ENCODE measurements around the gene PRKG1.

PRKG1 gene

DNA sequence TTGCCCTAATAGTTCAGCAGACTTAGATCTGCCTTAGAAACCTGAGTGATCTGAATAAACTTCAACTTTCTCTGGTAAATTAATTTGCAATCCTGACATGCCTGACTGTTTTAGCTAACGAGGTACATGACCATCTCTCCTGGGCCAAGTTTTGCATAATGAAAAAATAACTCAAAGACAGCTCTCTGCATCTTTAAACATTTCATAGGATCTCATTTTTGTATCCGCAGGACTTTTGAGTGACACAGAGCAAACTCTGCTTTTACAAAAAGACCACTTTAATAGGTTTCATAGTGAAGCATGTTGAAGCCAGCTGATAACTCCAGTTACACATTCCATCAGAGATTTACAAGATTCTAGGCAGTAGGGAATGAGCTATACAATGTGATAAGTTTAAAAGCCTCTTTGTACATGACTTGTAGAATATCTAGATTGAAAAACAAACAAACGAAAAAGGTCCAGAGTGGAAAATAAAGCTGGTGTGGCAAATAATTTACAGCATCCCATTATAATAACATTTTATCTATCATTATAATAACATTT lies 2.1 kb downstream of the PRKG1 start:
- no peak for DNase-seq (ENCODE audit: low spot score)

DNA sequence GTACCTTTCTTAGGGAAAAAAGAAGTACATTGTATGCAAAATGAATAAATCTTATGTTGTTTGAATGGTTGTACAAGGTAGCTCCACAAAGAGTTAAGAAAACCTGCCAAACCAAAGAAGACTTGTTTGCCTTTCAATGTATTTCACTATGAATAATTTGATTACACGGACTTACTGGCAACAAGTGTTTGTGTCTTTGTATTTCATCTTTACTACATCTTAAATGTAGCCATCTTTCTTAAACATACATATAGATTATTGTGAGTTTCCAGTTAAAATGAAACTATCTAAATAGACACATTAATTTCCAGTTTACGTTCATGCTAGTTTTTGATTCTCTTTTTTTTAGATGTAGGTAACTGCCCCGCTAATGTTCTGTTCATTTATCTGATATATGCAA lies 2.8 kb downstream of the PRKG1 start:
- DNase-seq (ENCODE audit: low spot score), result no peak

DNA sequence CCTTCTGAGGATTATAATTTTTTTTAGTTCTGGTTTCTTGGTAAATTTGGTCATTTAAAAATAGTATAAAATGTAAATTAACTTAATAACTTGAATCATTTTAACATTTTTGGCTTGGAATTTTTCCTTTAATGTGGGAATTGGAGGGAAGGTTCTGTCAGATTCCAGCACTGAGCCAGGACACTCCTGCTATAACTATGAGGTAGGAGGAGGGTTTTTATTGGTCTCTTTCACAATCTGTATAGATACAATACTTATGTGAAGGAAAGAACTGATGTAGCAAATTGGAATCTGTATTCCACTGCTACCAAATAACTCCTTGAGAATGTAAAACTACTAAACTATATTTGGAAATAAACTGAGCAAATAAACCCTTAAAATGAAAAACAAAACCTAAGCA lies 3.2 kb downstream of the PRKG1 start:
- no peak for DNase-seq (ENCODE audit: low spot score)

DNA sequence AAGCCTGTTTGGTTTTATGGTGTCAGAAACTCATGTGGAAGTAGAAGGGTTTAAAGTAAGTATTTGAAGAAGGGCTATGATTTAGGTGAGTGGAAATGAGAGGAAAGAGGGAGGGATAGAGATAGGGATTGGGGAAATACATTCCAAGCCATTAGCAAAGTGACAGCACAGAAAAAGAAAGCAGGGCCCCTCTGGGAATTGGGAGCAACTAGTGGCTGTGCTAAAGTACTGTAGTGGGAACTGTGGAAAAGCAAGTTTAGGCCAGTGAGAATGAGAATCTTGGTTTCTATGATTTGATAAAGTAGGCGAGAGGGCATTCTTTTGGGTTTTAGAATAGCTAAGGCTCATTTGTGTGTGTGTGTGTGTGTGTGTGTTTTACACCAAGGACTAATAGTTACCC lies 5.0 kb downstream of the PRKG1 start:
- DNase-seq (ENCODE audit: low spot score), result no peak

DNA sequence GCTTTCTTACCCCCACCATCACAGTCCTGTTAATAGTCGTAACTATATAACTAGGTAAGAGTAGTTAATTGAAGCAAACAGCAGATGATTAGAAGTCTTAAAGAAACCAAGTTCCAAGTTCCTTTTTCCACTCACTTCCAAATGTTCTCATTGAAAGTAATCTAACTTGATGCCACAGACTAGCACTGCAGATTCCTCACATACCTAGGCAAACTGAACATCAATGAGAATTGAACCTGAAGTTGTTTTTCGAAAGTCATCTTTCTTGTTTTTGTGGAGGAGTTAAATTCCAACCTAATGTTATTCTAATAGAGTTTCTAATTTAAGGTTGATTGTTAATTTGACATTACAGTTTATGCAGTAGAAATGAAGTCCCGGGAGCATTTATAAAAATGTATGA lies 5.5 kb downstream of the PRKG1 start:
- no peak for DNase-seq (ENCODE audit: low spot score)

DNA sequence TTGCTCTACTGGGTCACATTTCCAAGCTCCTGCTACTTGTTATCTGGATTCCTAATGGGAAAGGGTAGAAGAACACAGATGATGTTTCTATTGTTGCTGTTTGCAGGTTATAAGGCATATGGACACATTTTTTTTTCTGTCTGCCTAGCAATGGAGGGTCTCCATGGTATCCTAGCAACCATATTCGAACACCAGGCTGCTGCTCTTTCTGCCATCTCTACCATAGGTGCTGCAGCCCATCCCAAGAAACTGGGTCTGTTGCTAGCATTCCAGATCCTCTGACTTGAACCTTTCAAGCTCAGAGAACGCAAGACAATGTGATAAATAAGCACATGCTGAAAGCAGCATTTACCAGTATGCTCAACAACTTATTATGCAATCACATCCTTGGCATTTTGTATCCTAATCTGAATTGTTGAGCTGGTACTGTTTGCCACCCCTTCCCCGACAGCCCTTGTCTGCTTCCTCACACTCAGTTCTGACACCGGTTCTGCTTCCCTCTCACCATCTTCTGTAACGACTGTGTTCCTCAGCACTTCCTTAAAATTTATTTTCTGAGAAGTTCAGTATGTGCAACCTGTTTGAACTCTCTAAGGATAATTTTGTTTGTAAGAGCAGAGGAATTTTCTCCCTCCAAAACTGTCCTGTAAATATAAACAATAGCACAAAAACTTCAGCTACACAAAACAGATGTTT lies 6.2 kb downstream of the PRKG1 start:
- no peak for DNase-seq (ENCODE audit: low spot score)

DNA sequence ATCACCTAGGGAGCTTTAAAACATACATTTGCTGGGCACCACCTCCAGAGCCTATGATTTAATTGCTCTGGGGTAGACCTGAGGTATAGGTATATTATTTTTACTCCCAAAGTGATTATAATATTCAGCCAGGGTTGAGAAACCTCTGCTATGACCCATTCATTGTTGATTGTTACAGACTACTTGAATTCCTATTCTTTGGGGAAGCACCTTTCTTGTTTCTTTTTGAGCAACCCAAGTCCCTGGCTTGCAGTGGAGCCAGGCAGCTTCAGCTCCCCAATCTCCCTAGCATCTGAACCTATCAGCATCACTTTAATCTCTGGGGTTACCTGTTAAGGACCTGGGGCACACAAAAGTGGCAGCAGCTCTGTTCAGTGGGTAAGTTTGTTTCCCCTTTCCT lies 8.6 kb downstream of the PRKG1 start:
- no peak for DNase-seq (ENCODE audit: low spot score)

DNA sequence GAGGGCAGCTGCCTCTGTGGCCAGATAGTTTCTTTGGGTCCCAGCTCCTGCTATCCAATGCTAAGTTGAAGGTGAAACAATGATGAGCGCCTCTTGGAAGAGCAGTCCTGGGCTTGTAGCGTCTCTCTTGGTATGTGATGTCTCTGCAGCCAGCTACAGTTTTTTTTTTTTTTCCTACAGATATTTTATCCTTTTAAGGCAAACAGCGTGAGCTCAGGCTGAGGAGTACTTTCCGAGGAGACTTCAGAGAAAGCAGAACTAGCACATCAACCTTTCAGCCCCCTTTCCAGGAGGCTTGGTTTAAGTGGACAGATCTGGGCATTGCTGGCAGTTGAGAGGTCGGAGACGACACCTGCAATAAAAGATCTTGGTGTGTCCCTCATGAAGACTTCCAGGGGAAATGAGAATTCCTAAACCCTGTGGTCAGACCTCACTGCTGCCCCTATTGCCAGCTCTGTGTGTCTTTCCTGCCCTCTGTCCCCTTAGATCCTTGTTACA lies 9.1 kb downstream of the PRKG1 start:
- peak; percentile 26 for DNase-seq (ENCODE audit: low spot score)

DNA sequence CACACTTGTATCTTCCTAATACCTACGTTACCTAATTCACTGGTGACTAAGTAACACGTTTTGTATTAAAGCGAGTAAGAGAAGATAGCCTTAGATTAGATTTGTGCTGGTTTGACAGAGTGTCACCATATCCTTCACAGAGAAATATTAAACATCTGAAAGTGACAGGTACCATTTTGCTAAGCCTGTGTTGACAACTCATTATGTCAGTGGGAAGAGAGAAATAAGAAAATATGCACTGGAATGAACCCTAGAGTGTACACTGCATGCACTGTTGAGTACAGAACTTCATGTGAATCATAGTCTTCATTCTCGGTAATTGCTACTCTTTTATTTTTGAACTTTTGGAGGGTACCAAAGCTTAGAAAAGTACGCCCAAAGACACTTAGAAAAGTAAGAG lies 10.9 kb downstream of the PRKG1 start:
- DNase-seq (ENCODE audit: low spot score), result no peak

DNA sequence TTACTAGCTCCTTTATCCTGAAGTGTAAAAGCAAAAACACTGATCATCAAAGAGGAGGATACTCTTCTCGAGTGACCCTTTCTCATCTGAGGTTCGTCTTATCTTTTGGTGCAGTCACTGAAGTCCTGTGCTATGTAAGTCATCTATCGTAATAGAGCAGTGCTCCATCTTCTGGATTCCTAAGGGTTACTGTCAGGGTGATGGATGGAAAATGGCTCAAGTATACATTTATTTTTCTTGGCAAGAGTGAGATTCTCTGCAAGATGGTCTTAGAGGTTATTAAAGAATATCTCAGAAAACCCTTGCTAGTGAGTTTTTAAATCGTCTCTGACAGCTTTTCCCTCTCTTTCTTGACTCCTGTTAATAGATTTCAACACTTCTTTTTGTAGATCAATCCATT lies 12.4 kb downstream of the PRKG1 start:
- DNase-seq (ENCODE audit: low spot score), result no peak

DNA sequence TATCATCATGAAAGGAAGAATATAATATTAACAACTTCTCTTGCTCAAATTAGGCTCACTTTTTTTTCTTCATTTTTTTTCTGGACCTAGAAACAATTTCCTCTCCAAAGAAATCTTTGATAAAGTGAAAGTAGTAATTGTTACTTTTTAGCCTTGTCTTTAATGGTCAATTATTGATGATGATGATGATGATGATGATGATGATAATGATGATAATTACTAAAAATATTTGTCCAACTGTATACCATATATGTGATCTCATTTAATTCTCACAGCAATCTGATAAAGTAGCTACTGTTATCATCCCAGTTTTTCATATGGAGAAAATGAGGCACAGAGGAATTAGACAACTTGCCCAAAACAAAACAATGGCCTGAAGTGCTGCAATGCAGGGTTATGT lies 12.8 kb downstream of the PRKG1 start:
- DNase-seq (ENCODE audit: low spot score), result no peak

DNA sequence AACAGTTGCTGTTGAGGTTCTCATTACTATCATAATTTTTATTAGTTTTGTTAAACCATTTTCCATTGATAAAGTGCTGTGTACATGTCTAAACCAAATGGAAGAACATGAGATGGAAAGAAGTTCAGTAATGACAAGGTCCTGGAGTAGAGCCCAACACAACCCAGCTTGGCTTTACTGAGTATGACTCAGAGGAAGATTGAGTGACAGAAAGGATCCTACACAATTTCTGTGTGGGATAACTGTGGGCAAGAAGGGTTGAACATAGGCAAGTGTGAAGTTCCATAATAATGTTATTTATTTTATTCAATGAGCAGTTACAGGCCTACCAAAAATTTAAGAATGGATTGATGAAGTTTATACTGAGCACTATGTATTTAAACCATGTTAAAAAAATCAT lies 15.9 kb downstream of the PRKG1 start:
- no peak for DNase-seq (ENCODE audit: low spot score)

DNA sequence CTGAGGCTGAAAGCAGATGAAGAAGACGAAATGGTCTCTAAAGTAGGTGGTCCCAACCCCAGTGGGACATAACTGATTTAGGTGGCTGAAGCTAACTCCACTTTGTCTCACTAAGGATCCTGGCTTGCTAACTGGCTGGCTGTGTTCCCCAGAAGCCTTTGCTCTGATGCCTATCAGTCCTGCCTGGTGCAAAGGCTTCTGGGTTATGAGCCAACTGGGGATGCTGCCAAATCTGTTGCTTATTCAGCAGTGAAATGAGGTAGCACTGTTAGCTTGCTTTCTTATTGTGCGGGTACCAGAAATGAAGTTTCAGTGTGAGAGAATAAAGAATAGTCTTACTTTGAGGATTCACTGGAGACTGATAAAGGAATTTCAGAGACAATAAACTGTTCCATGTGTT lies 18.1 kb downstream of the PRKG1 start:
- no peak for DNase-seq (ENCODE audit: low spot score)

DNA sequence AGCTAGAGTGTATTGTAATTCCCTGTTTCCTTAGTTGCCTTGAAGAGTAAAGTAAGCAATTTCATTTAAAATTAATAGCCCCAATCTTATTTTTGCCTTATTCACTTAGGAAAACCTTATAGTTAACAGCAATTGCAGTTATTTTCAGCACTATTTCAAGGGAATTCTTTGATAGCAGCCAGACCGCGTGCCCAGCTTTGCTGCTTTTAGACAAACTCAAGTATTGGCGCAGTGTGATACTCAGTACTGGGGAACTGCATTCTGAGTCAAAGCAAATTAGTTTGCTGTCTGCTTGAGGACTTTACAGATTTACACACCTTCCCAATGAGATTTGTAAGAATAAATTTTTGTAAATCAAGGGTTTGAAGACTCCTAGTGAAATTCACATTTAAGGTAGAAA lies 21.2 kb downstream of the PRKG1 start:
- DNase-seq (ENCODE audit: low spot score), result no peak

DNA sequence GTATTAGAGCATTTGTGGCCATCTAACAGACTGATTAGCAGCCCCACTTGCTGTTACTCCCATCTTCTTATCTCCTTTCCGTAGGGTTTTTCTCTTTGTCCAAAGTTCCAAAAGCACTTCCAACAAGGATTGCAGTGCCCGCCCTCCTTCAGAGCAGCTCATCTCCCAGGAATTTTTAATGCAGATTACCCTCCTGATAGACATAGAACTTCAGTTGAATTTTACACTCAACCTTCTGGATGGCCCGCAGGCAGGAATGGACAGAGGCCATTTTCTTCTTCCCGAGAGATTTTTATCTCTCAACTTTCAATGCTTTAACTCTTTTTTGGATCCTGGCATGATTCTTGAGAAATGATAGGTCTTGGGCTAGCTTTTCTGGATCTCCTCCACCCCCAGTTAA lies 23.3 kb downstream of the PRKG1 start:
- DNase-seq (ENCODE audit: low spot score), result no peak

DNA sequence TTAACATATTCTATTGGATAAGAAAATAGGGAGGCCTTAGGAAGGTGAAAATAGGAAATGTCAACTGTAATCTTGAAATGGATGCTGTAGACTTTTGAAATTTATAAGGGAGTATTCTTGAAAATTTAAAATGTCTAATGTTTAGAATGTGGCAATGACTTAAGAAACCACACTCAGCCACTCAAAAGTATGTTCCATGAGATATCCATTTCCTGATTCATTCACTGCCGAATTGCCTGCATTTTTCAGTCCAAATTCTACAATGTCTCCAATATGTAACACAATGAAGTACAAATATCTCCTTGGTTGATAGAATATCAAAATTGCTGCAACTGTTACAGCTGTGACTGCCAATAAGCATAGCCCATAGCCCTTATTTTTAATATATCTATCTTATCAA lies 25.9 kb downstream of the PRKG1 start:
- no peak for DNase-seq (ENCODE audit: low spot score)

DNA sequence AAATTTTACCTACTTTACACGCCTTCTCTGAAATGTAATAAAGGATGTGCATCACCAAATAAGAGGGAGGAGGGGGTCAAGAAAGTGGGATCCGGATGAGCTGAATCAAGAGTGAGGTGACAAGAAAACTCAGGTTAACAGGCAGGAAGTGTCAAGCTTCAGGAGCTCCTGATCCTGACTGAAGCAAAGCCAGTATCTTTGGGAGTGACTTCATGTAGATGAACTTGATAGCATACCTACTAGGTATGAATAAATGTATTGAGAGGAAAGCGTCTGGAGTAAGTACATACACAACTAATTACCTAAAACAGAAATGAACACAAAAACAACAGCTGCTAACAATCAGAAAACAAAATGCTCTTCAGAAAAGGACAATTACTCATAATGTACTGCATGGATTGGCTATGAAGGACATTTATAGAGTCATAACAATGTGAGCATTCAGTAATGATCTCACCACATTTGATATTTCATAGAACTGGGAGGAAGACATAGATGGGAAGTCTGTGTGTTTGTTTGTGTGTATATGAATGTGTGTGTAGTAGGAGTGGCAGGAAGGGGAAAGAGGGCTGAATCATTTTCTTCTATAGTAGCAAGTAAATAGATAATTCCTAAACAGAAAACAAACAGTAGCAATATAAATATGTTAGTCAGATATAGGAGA lies 29.4 kb downstream of the PRKG1 start:
- DNase-seq (ENCODE audit: low spot score), result no peak

DNA sequence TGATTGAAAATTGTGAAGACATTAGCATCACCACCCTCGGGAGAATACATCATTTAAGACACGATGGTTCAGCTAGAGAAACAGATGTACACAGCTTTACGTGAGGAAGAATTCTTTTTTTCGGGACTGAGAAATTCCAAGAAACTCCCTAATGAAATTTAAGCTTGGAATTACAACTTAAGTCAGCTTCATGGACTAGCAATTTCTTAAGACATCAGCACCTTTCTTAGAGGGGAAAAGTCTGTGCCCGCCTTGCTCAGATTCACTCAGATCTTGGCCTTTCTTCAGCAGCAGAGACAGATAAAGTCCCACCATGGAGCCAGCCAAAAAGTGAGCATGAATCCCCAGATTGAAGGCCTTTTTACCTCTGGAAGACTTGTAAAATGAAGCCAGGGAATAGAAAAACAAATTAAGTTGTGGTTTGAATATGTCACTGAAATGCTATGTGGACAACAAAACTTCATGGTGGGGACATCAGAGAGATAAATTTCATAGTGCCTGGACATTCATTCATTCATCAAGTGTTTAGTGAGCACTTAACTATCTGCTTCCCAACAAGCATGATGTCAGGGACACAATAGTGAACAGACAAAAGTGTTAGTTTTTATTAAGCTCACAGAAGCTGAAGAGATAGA lies 32.1 kb downstream of the PRKG1 start:
- no peak for DNase-seq (ENCODE audit: low spot score)

DNA sequence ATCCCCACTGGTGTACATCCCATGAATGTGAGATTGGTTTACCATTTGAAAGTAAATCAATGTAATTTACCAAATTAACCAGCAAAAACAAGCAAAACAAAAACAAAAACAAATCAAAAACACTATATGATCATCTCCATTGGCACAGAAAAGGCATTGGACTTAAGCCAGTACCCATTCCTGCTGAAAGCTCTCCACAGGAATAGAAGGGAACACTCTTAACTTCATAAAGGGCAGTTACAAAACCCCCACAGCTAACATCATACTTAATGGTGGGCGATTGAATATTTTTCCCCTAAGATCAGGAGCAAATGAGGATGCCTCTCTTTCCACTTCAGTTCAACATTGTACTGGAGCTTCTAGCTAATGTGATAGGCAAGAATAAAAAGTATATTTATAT lies 34.1 kb downstream of the PRKG1 start:
- no peak for DNase-seq (ENCODE audit: low spot score)

DNA sequence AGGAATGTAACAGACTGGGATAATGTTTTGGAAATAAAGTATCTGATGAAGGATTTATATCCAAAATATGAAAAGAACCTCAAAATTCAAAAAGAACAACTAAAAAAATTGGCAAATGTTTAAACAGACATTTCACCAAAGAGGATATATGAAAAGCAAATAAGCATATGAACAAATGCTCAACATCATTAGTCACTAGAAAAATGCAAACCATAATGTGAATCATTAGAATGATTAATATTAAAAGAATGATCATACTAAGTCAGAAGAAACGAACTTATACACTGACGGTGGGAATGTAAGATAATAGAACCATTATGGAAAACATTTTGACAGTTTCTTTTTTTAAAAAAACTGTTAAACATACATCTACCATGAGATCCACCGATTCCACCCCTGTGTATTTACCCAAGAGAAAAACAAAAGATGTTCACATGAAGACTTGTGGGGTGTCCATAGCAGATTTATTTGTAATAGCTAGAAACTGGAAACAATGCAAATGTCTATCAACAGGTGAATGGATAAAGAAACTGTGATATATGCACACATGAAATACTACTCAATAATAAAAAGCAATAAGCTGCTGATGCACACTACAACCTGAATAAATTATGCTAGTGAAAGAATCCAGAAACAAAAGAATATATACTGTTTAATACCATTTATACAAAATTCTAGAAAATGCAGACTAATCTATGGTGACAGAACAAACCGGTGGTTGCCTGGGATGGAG lies 35.7 kb downstream of the PRKG1 start:
- no peak for DNase-seq (ENCODE audit: low spot score)

DNA sequence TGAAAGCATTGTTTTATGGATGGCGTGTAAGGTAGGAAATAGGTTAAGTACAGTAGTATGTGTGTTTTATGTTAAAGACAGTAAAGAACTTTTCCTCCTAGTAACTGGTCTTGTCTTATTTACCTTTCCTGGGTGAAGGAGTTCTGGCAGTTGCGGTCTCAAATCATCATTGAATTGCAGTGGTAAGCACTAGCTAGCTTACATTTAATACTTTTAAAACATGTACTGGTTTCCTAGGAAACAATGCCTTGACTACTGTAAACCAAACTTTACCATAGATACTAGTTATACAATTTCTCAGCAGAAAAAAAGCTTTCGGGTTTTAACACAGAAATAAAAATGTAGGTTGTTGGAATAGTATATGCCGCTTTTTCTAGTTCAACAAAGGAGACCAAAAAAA lies 37.7 kb downstream of the PRKG1 start:
- DNase-seq (ENCODE audit: low spot score), result no peak

DNA sequence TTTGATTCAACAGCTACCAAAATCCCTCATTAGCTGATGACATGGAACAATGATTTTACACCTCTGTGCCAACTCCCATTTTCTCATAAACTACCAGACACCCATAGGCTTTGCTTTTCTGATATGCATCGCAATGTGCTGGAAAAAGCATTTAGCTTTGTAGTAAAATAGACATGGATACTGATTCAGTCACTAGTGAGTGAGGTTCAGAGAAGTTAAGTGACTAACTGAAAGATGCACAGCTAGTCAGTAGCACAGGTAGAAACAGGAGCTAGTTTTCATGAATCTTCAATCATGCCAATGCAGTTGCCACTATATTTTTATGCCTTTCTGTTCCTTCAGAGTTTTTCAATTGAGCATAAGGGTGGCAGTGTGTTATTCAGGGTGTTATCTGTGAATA lies 38.7 kb downstream of the PRKG1 start:
- DNase-seq (ENCODE audit: low spot score), result no peak
